SU-DHL-6 (cell line): Measurements from ENCODE around the gene LAMA2.

Experiments
- H2AFZ ChIP-seq: fragments of 200-600 bp; sonication (generic); 2 replicates; pipeline ENCODE4 v1.6.1; 2014; ENCODE audit warnings: low read depth, mild to moderate bottlenecking, moderate library complexity, mixed read lengths, antibody characterized with exemption, low read length; ENCODE audit not compliant: severe bottlenecking
- H3F3A ChIP-seq: fragments of 200-600 bp; shearing (Covaris generic); 2 replicates; pipeline ENCODE4 v1.6.0; 2016; ENCODE audit warnings: antibody characterized with exemption, mild to moderate bottlenecking; ENCODE audit not compliant: insufficient read depth
- H3K27ac ChIP-seq: fragments of 200-600 bp; sonication (generic); 2 replicates; pipeline ENCODE4 v1.5.1; 2016; ENCODE audit warnings: low read depth, mild to moderate bottlenecking, low read length, moderate library complexity, mixed read lengths
- H3K27me3 ChIP-seq: fragments of 200-600 bp; sonication (generic), shearing (Covaris generic); 2 replicates; pipeline ENCODE4 v1.6.0; 2014; ENCODE audit warnings: mild to moderate bottlenecking, low read length
- H3K36me3 ChIP-seq: fragments of 200-600 bp; sonication (generic); 2 replicates; pipeline ENCODE4 v1.6.1; 2014; ENCODE audit warnings: mild to moderate bottlenecking, low read length, mixed read lengths
- H3K4me2 ChIP-seq: fragments of 300-600, 200-600 bp; shearing (Covaris generic), sonication (generic); 2 replicates; pipeline ENCODE4 v1.6.0; 2014; ENCODE audit warnings: low read length, low read depth, mild to moderate bottlenecking; ENCODE audit not compliant: poor library complexity, severe bottlenecking
- H3K4me3 ChIP-seq: fragments of 200-600 bp; sonication (generic); 2 replicates; pipeline ENCODE4 v1.5.1; 2014; ENCODE audit warnings: antibody characterized with exemption, low read length, mild to moderate bottlenecking, mixed read lengths; ENCODE audit not compliant: insufficient read depth, poor library complexity, severe bottlenecking
- H3K79me2 ChIP-seq: fragments of 200-600 bp; sonication (generic); 2 replicates; pipeline ENCODE4 v1.6.1; 2014; ENCODE audit warnings: mild to moderate bottlenecking, low read length, moderate library complexity; ENCODE audit not compliant: insufficient read depth
- H3K9ac ChIP-seq: fragments of 200-600 bp; sonication (generic); 2 replicates; pipeline ENCODE4 v1.7.0; 2014; ENCODE audit warnings: mild to moderate bottlenecking, low read length
- H3K9me2 ChIP-seq: fragments of 200-600 bp; sonication (generic); replicated peaks from 2 replicates; pipeline ENCODE4 v1.6.1; 2014; ENCODE audit warnings: low read length; ENCODE audit not compliant: insufficient read depth
- H3K9me3 ChIP-seq: fragments of 200-600 bp; sonication (generic); 2 replicates; pipeline ENCODE4 v1.6.1; 2014; ENCODE audit warnings: low read length, mixed read lengths; ENCODE audit not compliant: insufficient read depth
- H4K20me1 ChIP-seq: fragments of 200-600 bp; sonication (generic); 2 replicates; pipeline ENCODE4 v1.6.1; 2014; ENCODE audit warnings: low read depth, mild to moderate bottlenecking, antibody characterized with exemption, low read length, moderate library complexity, mixed read lengths
- CTCF ChIP-seq: fragments of 200-600 bp; sonication (generic); IDR thresholded peaks from one replicate; pipeline ENCODE4 v1.5.1; 2017; ENCODE audit warnings: antibody characterized with exemption, mild to moderate bottlenecking, low read length, moderate library complexity; ENCODE audit not compliant: insufficient read depth, poor library complexity, severe bottlenecking
- EZH2phosphoT487 ChIP-seq: fragments of 200-600 bp; sonication (generic), shearing (Covaris generic); conservative IDR thresholded peaks from 2 replicates; pipeline ENCODE4 v1.6.1; 2018; ENCODE audit warnings: mild to moderate bottlenecking, antibody characterized with exemption, low read length, moderate library complexity, mixed read lengths

The LAMA2 gene

GRCh38 chr6:128870746-128871145 lies 12.2 kb upstream of the LAMA2 start:
- no peak overlapping the region for H3K4me3 ChIP-seq
- H3K79me2 ChIP-seq = no peaks in the 10 kb centered on the region
- no peak overlapping the region for H3K4me2 ChIP-seq
- no peaks in the 10 kb centered on the region for H3K27me3 ChIP-seq
- no peaks in the 10 kb centered on the region for H3K9me2 ChIP-seq
- H4K20me1 ChIP-seq = no peaks in the 10 kb centered on the region
- no peaks in the 10 kb centered on the region for H3F3A ChIP-seq
- H3K9ac ChIP-seq = no peak overlapping the region
- H3K9me3 ChIP-seq = no peaks in the 10 kb centered on the region
- H3K27ac ChIP-seq = no peak overlapping the region
- H3K36me3 ChIP-seq = no peaks in the 10 kb centered on the region
- TF ChIP-seq CTCF (no peak), EZH2phosphoT487 (no peak)
- H2AFZ ChIP-seq = no peak overlapping the region

- no peaks in the 10 kb centered on the region for H3K9me3 ChIP-seq
- no peaks in the 10 kb centered on the region for H3K79me2 ChIP-seq
- H4K20me1 ChIP-seq = no peaks in the 10 kb centered on the region
- no peak overlapping the region for H3K9ac ChIP-seq
- no peak overlapping the region for H3K4me3 ChIP-seq
- no peaks in the 10 kb centered on the region for H3K36me3 ChIP-seq
- H2AFZ ChIP-seq = no peak overlapping the region
- no peaks in the 10 kb centered on the region for H3K9me2 ChIP-seq
- no peak for TF ChIP-seq CTCF
- no peak for TF ChIP-seq EZH2phosphoT487
- H3K27ac ChIP-seq = no peak overlapping the region
- H3K27me3 ChIP-seq = no peaks in the 10 kb centered on the region
- no peaks in the 10 kb centered on the region for H3F3A ChIP-seq
- H3K4me2 ChIP-seq = no peak overlapping the region
These were observed 8.1 kb upstream of the LAMA2 start for GRCh38 chr6:128874863-128875262.

- H3K27ac ChIP-seq = no peak overlapping the region
- no peaks in the 10 kb centered on the region for H3F3A ChIP-seq
- H2AFZ ChIP-seq = no peak overlapping the region
- H3K79me2 ChIP-seq = no peaks in the 10 kb centered on the region
- H3K9me2 ChIP-seq = no peaks in the 10 kb centered on the region
- no peak overlapping the region for H3K4me3 ChIP-seq
- H3K9ac ChIP-seq = no peak overlapping the region
- H3K36me3 ChIP-seq = no peaks in the 10 kb centered on the region
- H3K9me3 ChIP-seq = no peaks in the 10 kb centered on the region
- H3K27me3 ChIP-seq = no peaks in the 10 kb centered on the region
- no peak overlapping the region for H3K4me2 ChIP-seq
- TF ChIP-seq CTCF = no peak
- no peak for TF ChIP-seq EZH2phosphoT487
- no peaks in the 10 kb centered on the region for H4K20me1 ChIP-seq
These were observed 378 bp upstream of the LAMA2 start for GRCh38 chr6:128882560-128882959.
